A549 (cell line): ENCODE measurements around the gene HNRNPM. TPM values are rescaled to one million over a fixed set of nuclear protein-coding genes. Genes with fewer than 3 reads are reported as not detected.
"Not testable (repeated sequence)": the region's sequence is repeated elsewhere in the genome, so short reads cannot be mapped to it uniquely, and the experiment has no call there.

Experiments
- ATAC-seq, 2 experiments: fragments of 200-7000 bp in 1 of 2; fragments of >200 bp in 1 of 2; cut with Nextera tagmentation in 1 of 2; cut with Tn5 transposase in 1 of 2; 3 replicates each; pipeline versions ENCODE4 v1.8.0 to v1.9.1; 2018 to 2020; ENCODE audit warnings: mild to moderate bottlenecking in 1 of 2, moderate library complexity in 1 of 2
- CTCF ChIA-PET: fragments of 300-600 bp; sonication (Branson Sonifier 250); formaldehyde crosslinking; extraction: SDS; loops from one replicate; lab custom pipeline; 2021; ENCODE audit warnings: antibody characterized with exemption, inconsistent platforms; lab: Yijun Ruan, JAX
- POLR2A ChIA-PET: fragments of 350-600 bp; formaldehyde crosslinking; extraction: SDS; loops from one replicate; lab custom pipeline; 2021; ENCODE audit warnings: antibody characterized with exemption, inconsistent platforms; lab: Yijun Ruan, JAX
- DNase-seq, 2 experiments: peaks; one replicate each; pipeline versions ENCODE4 v3.0.0 to v3.0.0-alpha.2; 2011 to 2016; ENCODE audit warnings: low read depth in 1 of 2, low spot score in 1 of 2
- FAIRE-seq: peaks from 2 replicates; lab custom pipeline; 2011; peaks lifted over from hg19 to GRCh38; lab: Jason Lieb, UNC
- H3K27ac ChIP-seq, 2 experiments: fragments of >200 bp; sonication (Bioruptor Twin); formaldehyde crosslinking; 3 replicates each; pipeline ENCODE4 v1.5.1; 2016 to 2017
- H3K4me1 ChIP-seq: fragments of >200 bp; sonication (Bioruptor Twin); formaldehyde crosslinking; 3 replicates; pipeline ENCODE4 v1.6.1; 2016
- H3K4me2 ChIP-seq: fragments of >200 bp; sonication (Bioruptor Twin); formaldehyde crosslinking; 3 replicates; pipeline ENCODE4 v1.6.1; 2016
- H3K4me3 ChIP-seq: fragments of >200 bp; sonication (Bioruptor Twin); formaldehyde crosslinking; 3 replicates; pipeline ENCODE4 v1.5.1; 2016
- H3K9me3 ChIP-seq: fragments of >200 bp; sonication (Bioruptor Twin); formaldehyde crosslinking; 3 replicates; pipeline ENCODE4 v1.6.1; 2016
- BCL3 ChIP-seq: fragments of >200 bp; sonication (Bioruptor Twin); formaldehyde crosslinking; IDR thresholded peaks from 3 replicates; pipeline ENCODE4 v1.6.1; 2016
- CBX2 ChIP-seq: fragments of 200-600 bp; sonication (generic); IDR thresholded peaks from 2 replicates; pipeline ENCODE4 v1.6.1; 2016; ENCODE audit warnings: low read depth, mild to moderate bottlenecking, borderline replicate concordance
- CEBPB ChIP-seq, 2 experiments: fragments of >200 bp in 1 of 2; sonication (Bioruptor Twin) in 1 of 2; formaldehyde crosslinking in 1 of 2; IDR thresholded peaks; 2 replicates each; pipeline ENCODE4 v1.6.1; 2012 to 2016
- CTCF ChIP-seq: fragments of >200 bp; sonication (Bioruptor Twin); formaldehyde crosslinking; IDR thresholded peaks from 3 replicates; pipeline ENCODE4 v1.5.1; 2016
- E2F6 ChIP-seq: IDR thresholded peaks from 2 replicates; pipeline ENCODE4 v1.6.1; 2012; ENCODE audit warnings: low read depth, borderline replicate concordance
- EHF ChIP-seq: fragments of 250-450 bp; sonication (Bioruptor Pico); IDR thresholded peaks from 2 replicates; pipeline ENCODE4 v1.5.0; 2020; ENCODE audit warnings: mild to moderate bottlenecking
- ELK1 ChIP-seq: fragments of 150-350 bp; IDR thresholded peaks from 2 replicates; pipeline ENCODE4 v1.6.1; 2014; ENCODE audit warnings: low read depth, mild to moderate bottlenecking, low read length
- EP300 ChIP-seq, 2 experiments: fragments of >200 bp; sonication (Bioruptor Twin); formaldehyde crosslinking; IDR thresholded peaks; 2 replicates in 1 of 2; 3 replicates in 1 of 2; pipeline ENCODE4 v1.6.1; 2016 to 2017
- FOSL2 ChIP-seq, 2 experiments: fragments of 450-650 bp in 1 of 2; fragments of >200 bp in 1 of 2; sonication (Bioruptor Twin) in 1 of 2; formaldehyde crosslinking; IDR thresholded peaks; 2 replicates each; pipeline versions ENCODE4 v1.5.0 to v1.6.1; 2016 to 2020; ENCODE audit warnings: mild to moderate bottlenecking in 1 of 2, moderate library complexity in 1 of 2
- FOXS1 ChIP-seq: fragments of 250-450 bp; sonication (Bioruptor Pico); IDR thresholded peaks from 2 replicates; pipeline ENCODE4 v1.5.0; 2020; ENCODE audit warnings: mild to moderate bottlenecking, moderate library complexity
- HDAC2 ChIP-seq: fragments of 200-600 bp; sonication (generic); IDR thresholded peaks from 2 replicates; pipeline ENCODE4 v1.6.1; 2016
- HEYL ChIP-seq: fragments of 250-450 bp; sonication (Bioruptor Pico); IDR thresholded peaks from 2 replicates; pipeline ENCODE4 v1.8.0; 2021; ENCODE audit warnings: mild to moderate bottlenecking, moderate library complexity
- HMGXB4 ChIP-seq: fragments of 250-450 bp; sonication (Bioruptor Pico); IDR thresholded peaks from 2 replicates; pipeline ENCODE4 v1.5.0; 2021; ENCODE audit warnings: mild to moderate bottlenecking, moderate library complexity, borderline replicate concordance
- JUN ChIP-seq, 2 experiments: fragments of >200 bp; sonication (Bioruptor Twin); formaldehyde crosslinking; IDR thresholded peaks; 2 replicates in 1 of 2; 3 replicates in 1 of 2; pipeline ENCODE4 v1.6.1; 2016 to 2017
- JUNB ChIP-seq: fragments of >200 bp; sonication (Bioruptor Twin); formaldehyde crosslinking; IDR thresholded peaks from 2 replicates; pipeline ENCODE4 v1.6.1; 2016
- MAX ChIP-seq: IDR thresholded peaks from 2 replicates; pipeline ENCODE4 v1.6.1; 2012
- NPAS2 ChIP-seq: fragments of 250-450 bp; sonication (Bioruptor Pico); IDR thresholded peaks from 2 replicates; pipeline ENCODE4 v1.8.0; 2022; ENCODE audit warnings: mild to moderate bottlenecking, moderate library complexity, borderline replicate concordance
- PHF8 ChIP-seq: fragments of 200-600 bp; sonication (generic); IDR thresholded peaks from 2 replicates; pipeline ENCODE4 v1.6.1; 2016; ENCODE audit warnings: low read depth, mild to moderate bottlenecking, antibody characterized with exemption, moderate library complexity, borderline replicate concordance
- POLR2AphosphoS2 ChIP-seq: conservative IDR thresholded peaks from 2 replicates; pipeline ENCODE4 v1.6.1; 2012; ENCODE audit warnings: low read length, improper control_type of control experiment, inconsistent platforms
- RAD21 ChIP-seq, 2 experiments: fragments of >200 bp in 1 of 2; sonication (Bioruptor Twin) in 1 of 2; formaldehyde crosslinking in 1 of 2; IDR thresholded peaks in 1 of 2; conservative IDR thresholded peaks in 1 of 2; 2 replicates in 1 of 2; 3 replicates in 1 of 2; pipeline ENCODE4 v1.6.1; 2012 to 2018; ENCODE audit warnings: inconsistent platforms in 1 of 2
- RFX5 ChIP-seq: fragments of 450-650 bp; IDR thresholded peaks from 2 replicates; pipeline ENCODE4 v1.7.1; 2014; ENCODE audit warnings: antibody characterized with exemption, mild to moderate bottlenecking, moderate library complexity
- USF2 ChIP-seq: fragments of 450-650 bp; IDR thresholded peaks from 2 replicates; pipeline ENCODE4 v1.6.1; 2014; ENCODE audit warnings: antibody characterized with exemption
- ZNF302 ChIP-seq: fragments of 250-450 bp; sonication (Bioruptor Pico); IDR thresholded peaks from 2 replicates; pipeline ENCODE4 v1.9.0; 2021; ENCODE audit warnings: inconsistent platforms, mild to moderate bottlenecking, moderate library complexity
- WGBS: methylation state at CpG from one replicate; pipeline ENCODE4 v1.1.6; 2017; ENCODE audit errors: missing lambda C conversion rate; 5-methylcytosine and 5-hydroxymethylcytosine counted together
- polyA plus RNA-seq, 4 experiments: library from polyadenylated mRNA; depleted of rRNA in 3 of 4; stranded (reverse); fragments of >200 nt; fragmentation: RNase III in 1 of 4; extraction: RNeasy Plus Mini Kit Qiagen cat#74134 plus additional on column Dnase treatment in 1 of 4; gene quantifications; 2 replicates in 3 of 4; 3 replicates in 1 of 4; pipeline ENCODE4 v1.2.3, GENCODE V29; 2011 to 2017

The HNRNPM gene
- polyA plus RNA-seq, 2 of the 4 experiments (the other 2 are of a cell fraction), result 168 to 352 TPM

GRCh38 chr19:8423817-8424223, 21.0 kb upstream of the HNRNPM start:
- H3K4me3 ChIP-seq, result no peak overlapping the region
- no peaks in the 10 kb centered on the region for H3K9me3 ChIP-seq
- peaks cover 17% of the 10 kb centered on the region for H3K4me1 ChIP-seq
- ChIA-PET POLR2A (interaction anchor here (0.6 to 2.0 kb wide), 12 partner anchors 9 to 982 kb away, joined by 3 to 35 read pairs (median 4); partner anchors contain the start of genes ANGPTL4, HNRNPM, MARCHF2 and RAB11B), CTCF (interaction anchor here (0.7 to 2.2 kb wide), 3 partner anchors 9 to 32 kb away, joined by 4 to 19 read pairs (median 5); partner anchors contain the start of gene MARCHF2)
- TF ChIP-seq FOSL2 (IDR thresholded peaks at IDR 0.05) (peak; percentile 58), FOSL2 (CRISPR knock-in tag; IDR thresholded peaks at IDR 0.05) (peak; percentile 93), POLR2AphosphoS2 (no peak), CTCF (no peak), HEYL (no peak), E2F6 (no peak), JUN (IDR thresholded peaks at IDR 0.05) (0 out of 5 replicates have a peak, but pooled peaks of 1 of the 2 experiments have one; percentile 42), FOXS1 (CRISPR knock-in tag) (no peak), CBX2 (no peak), ELK1 (no peak), EHF (CRISPR knock-in tag) (no peak), RAD21 (conservative IDR thresholded peaks at IDR 0.05 in 1 of 2, IDR thresholded peaks at IDR 0.05 in 1 of 2) (no peak), ZNF302 (CRISPR knock-in tag) (no peak), JUNB (0 out of 2 replicates have a peak, but pooled peaks have one; percentile 46), BCL3 (no peak), RFX5 (no peak), EP300 (IDR thresholded peaks at IDR 0.05) (no peak), PHF8 (no peak), MAX (peak; percentile 43; the same call in 1 of the 2 replicates), NPAS2 (no peak), HDAC2 (no peak), USF2 (no peak), HMGXB4 (no peak), CEBPB (IDR thresholded peaks at IDR 0.05) (peak; percentile 31 to 73; a peak in 1 of 4 replicates)
- no peak for FAIRE-seq
- DNase-seq, result peak; percentile 67 to 93
- peak overlapping the region; percentile 78 for H3K4me2 ChIP-seq
- peak; percentile 96 to 99 for ATAC-seq
- peak overlapping the region; percentile 82 to 91 for H3K27ac ChIP-seq
- WGBS, result 0% methylated on average over 7 of the region's 9 CpGs

GRCh38 chr19:8425331-8425730, 19.4 kb upstream of the HNRNPM start:
- FAIRE-seq, H3K9me3 ChIP-seq, H3K4me3 ChIP-seq, H3K4me2 ChIP-seq, DNase-seq, ATAC-seq: not testable (repeated sequence)
- CTCF ChIA-PET, result interaction anchor here (0.7 to 2.2 kb wide), 4 partner anchors 13 to 80 kb away, joined by 3 to 8 read pairs (median 4); no protein-coding TSS in a partner anchor
- POLR2A ChIA-PET, result interaction anchor here (1.2 kb wide), 1 partner anchor 19 kb away, joined by 3 read pairs; the partner anchor contains the start of gene HNRNPM
- WGBS, result 92% methylated on average over 6 of the region's 6 CpGs
- peaks cover 17% of the 10 kb centered on the region for H3K4me1 ChIP-seq
- peak overlapping the region in 1 of 2 experiments; percentile 91; a peak in 1 of 6 replicates for H3K27ac ChIP-seq
